K562 (cell line): ENCODE results near the gene ALOX12B. TPM values are rescaled to one million over a fixed set of nuclear protein-coding genes. Genes with fewer than 3 reads are reported as not detected.

Experiments used
- ATAC-seq: fragments of 200-7000 bp; cut with Tn5 transposase; 3 replicates; pipeline ENCODE4 v1.9.1; 2020; ENCODE audit warnings: moderate library complexity
- BruUV-seq: library from RNA; stranded (reverse); fragments of 400-500 nt; replicated peaks from 2 replicates; lab custom pipeline; 2021; lab: Mats Ljungman, UMichigan
- CTCF ChIA-PET: fragments of 300-600 bp; formaldehyde crosslinking; extraction: SDS; loops from one replicate; lab custom pipeline; 2021; ENCODE audit warnings: low intra/inter-chr PET ratio; lab: Yijun Ruan, JAX
- POLR2A ChIA-PET: fragments of 300-600, 350-650 bp; sonication (Branson Sonifier 250); formaldehyde crosslinking; extraction: SDS; loops from one replicate; lab custom pipeline; 2021; ENCODE audit warnings: antibody characterized with exemption, inconsistent platforms; lab: Yijun Ruan, JAX
- DNase-seq, 4 experiments: peaks; one replicate each; pipeline versions ENCODE4 v3.0.0 to v3.0.0-alpha.2; 2011 to 2018; ENCODE audit warnings: low spot score in 3 of 4, mixed read lengths in 3 of 4; ENCODE audit errors: extremely low read depth in 1 of 4
- FAIRE-seq: peaks from 2 replicates; lab custom pipeline; 2011; peaks lifted over from hg19 to GRCh38; lab: Jason Lieb, UNC
- H2AFZ ChIP-seq: 2 replicates; pipeline ENCODE4 v1.6.0; 2011; ENCODE audit warnings: low read depth, low read length, control low read depth, inconsistent platforms
- H3K27ac ChIP-seq: fragments of 200-600 bp; 3 replicates; pipeline ENCODE4 v1.8.0; 2011; ENCODE audit warnings: low read depth, mild to moderate bottlenecking, control low read depth, inconsistent platforms, low read length, moderate library complexity, mixed read lengths; ENCODE audit errors: extremely low read depth
- H3K27me3 ChIP-seq, 2 experiments: fragments of 300-600 bp in 1 of 2; 2 replicates in 1 of 2; 3 replicates in 1 of 2; pipeline versions ENCODE4 v1.6.0 to v1.8.0; 2011; ENCODE audit warnings: inconsistent platforms in 2 of 2, low read length in 2 of 2, mild to moderate bottlenecking in 1 of 2, mixed read lengths in 1 of 2, moderate library complexity in 1 of 2; ENCODE audit not compliant: control insufficient read depth in 2 of 2, insufficient read depth in 2 of 2
- H3K36me3 ChIP-seq: fragments of 300-600 bp; 3 replicates; pipeline ENCODE4 v1.8.0; 2011; ENCODE audit warnings: mild to moderate bottlenecking, low read length, inconsistent platforms; ENCODE audit not compliant: control insufficient read depth, insufficient read depth
- H3K4me1 ChIP-seq, 2 experiments: fragments of 200-600 bp in 1 of 2; replicated peaks in 1 of 2; 2 replicates in 1 of 2; 3 replicates in 1 of 2; pipeline versions ENCODE4 v1.5.1 to v1.8.0; 2011; ENCODE audit warnings: inconsistent platforms in 2 of 2, low read length in 2 of 2, mild to moderate bottlenecking in 1 of 2, mixed read lengths in 1 of 2, moderate library complexity in 1 of 2; ENCODE audit not compliant: control insufficient read depth in 2 of 2, insufficient read depth in 2 of 2
- H3K4me2 ChIP-seq: 2 replicates; pipeline ENCODE4 v1.6.1; 2011; ENCODE audit warnings: low read length, control low read depth, inconsistent platforms, mixed read lengths; ENCODE audit not compliant: insufficient read depth
- H3K4me3 ChIP-seq: fragments of 200-600 bp; sonication (generic), shearing (Covaris generic); 2 replicates; pipeline ENCODE4 v1.5.1; 2016; ENCODE audit warnings: control low read depth, inconsistent platforms
- H3K79me2 ChIP-seq: fragments of 200-600 bp; 3 replicates; pipeline ENCODE4 v1.8.0; 2011; ENCODE audit warnings: low read length, inconsistent platforms; ENCODE audit not compliant: control insufficient read depth, insufficient read depth
- H3K9ac ChIP-seq, 2 experiments: 2 replicates each; pipeline versions ENCODE4 v1.6.0 to v1.6.1; 2011; ENCODE audit warnings: low read depth in 2 of 2, low read length in 2 of 2, control low read depth in 1 of 2, inconsistent platforms in 1 of 2, mild to moderate bottlenecking in 1 of 2, mixed read lengths in 1 of 2; ENCODE audit not compliant: insufficient read depth in 1 of 2
- H3K9me1 ChIP-seq: one replicate; pipeline ENCODE4 v1.6.0; 2011; ENCODE audit warnings: inconsistent platforms, mild to moderate bottlenecking, low read length, moderate library complexity; ENCODE audit not compliant: control insufficient read depth, insufficient read depth
- H3K9me3 ChIP-seq: replicated peaks from 2 replicates; pipeline ENCODE4 v1.5.1; 2011; ENCODE audit warnings: low read depth, low read length, inconsistent platforms; ENCODE audit not compliant: control insufficient read depth, insufficient read depth
- H4K20me1 ChIP-seq: replicated peaks from 2 replicates; pipeline ENCODE4 v1.6.1; 2011; ENCODE audit warnings: low read length, inconsistent platforms, mixed read lengths; ENCODE audit not compliant: control insufficient read depth, insufficient read depth
- ARID1B ChIP-seq: fragments of 450-650 bp; IDR thresholded peaks from 2 replicates; pipeline ENCODE4 v1.6.1; 2016; ENCODE audit warnings: antibody characterized with exemption, mild to moderate bottlenecking, inconsistent platforms
- BCL6 ChIP-seq: fragments of 250-450 bp; sonication (Bioruptor Pico); IDR thresholded peaks from 2 replicates; pipeline ENCODE4 v1.4.0; 2020
- BRD4 ChIP-seq: fragments of 200-600 bp; sonication (generic); IDR thresholded peaks from 2 replicates; pipeline ENCODE4 v1.6.1; 2017; ENCODE audit warnings: inconsistent platforms
- DIDO1 ChIP-seq: fragments of 450-650 bp; IDR thresholded peaks from 2 replicates; pipeline ENCODE4 v1.6.1; 2016; ENCODE audit warnings: low read depth, missing biosample characterization, missing genetic modification characterization
- MLX ChIP-seq, 2 experiments: fragments of 450-650 bp in 1 of 2; sonication (generic) in 1 of 2; formaldehyde crosslinking; conservative IDR thresholded peaks; 2 replicates each; pipeline versions ENCODE4 v1.4.0 to v1.8.1; 2020 to 2022; ENCODE audit warnings: mild to moderate bottlenecking in 1 of 2, missing genetic modification reagents in 1 of 2
- MTA1 ChIP-seq: fragments of 450-650 bp; IDR thresholded peaks from 2 replicates; pipeline ENCODE4 v1.6.1; 2017; ENCODE audit warnings: borderline replicate concordance
- POLR3G ChIP-seq: IDR thresholded peaks from 2 replicates; pipeline ENCODE4 v1.6.1; 2011; ENCODE audit not compliant: insufficient read length, insufficient replicate concordance; ENCODE audit errors: extremely low read depth
- SMARCC2 ChIP-seq: fragments of 450-650 bp; IDR thresholded peaks from 2 replicates; pipeline ENCODE4 v1.6.1; 2017; ENCODE audit warnings: antibody characterized with exemption, moderate library complexity, mild to moderate bottlenecking, low read depth
- TEAD1 ChIP-seq, 2 experiments: fragments of 450-650 bp in 1 of 2; sonication (generic) in 1 of 2; formaldehyde crosslinking; IDR thresholded peaks; 2 replicates each; pipeline versions ENCODE4 v1.4.0 to v1.8.0; 2020 to 2022; ENCODE audit warnings: mild to moderate bottlenecking in 2 of 2, missing genetic modification reagents in 1 of 2
- ZNF143 ChIP-seq: sonication (generic); formaldehyde crosslinking; IDR thresholded peaks from 2 replicates; pipeline ENCODE4 v1.9.0; 2022; ENCODE audit warnings: mild to moderate bottlenecking, missing genetic modification reagents
- ZNF24 ChIP-seq: fragments of 450-650 bp; IDR thresholded peaks from 2 replicates; pipeline ENCODE4 v1.6.1; 2016
- ZNF584 ChIP-seq: fragments of 200-800 bp; sonication (Bioruptor generic); IDR thresholded peaks from 2 replicates; pipeline ENCODE4 v1.6.1; 2016; ENCODE audit warnings: low read depth, mild to moderate bottlenecking, missing genetic modification characterization, missing compliant biosample characterization
- ZNF77 ChIP-seq: fragments of 250-450 bp; sonication (Bioruptor Pico); IDR thresholded peaks from 2 replicates; pipeline ENCODE4 v1.5.0; 2020
- WGBS: fragments of 100-300 bp; shearing (Covaris generic); methylation state at CpG from one replicate; pipeline ENCODE4 v1.1.6; 2016; ENCODE audit warnings: low coverage, mixed read lengths; ENCODE audit not compliant: insufficient coverage; ENCODE audit errors: missing lambda C conversion rate; 5-methylcytosine and 5-hydroxymethylcytosine counted together
- in situ Hi-C: fragments of 300-500 bp; cut with MboI; formaldehyde crosslinking; loops from 4 replicates; pipeline ENCODE4 v1.15.0; 2018; ENCODE audit warnings: inconsistent platforms, mixed read lengths
- intact Hi-C: fragments of 100-400 bp; cut with micrococcal nuclease; formaldehyde crosslinking; loops from 2 replicates; pipeline ENCODE4 v1.14.2; 2022
- polyA plus RNA-seq, 8 experiments: library from polyadenylated mRNA; depleted of rRNA in 4 of 8; stranded (reverse) in 5 of 8; unstranded in 3 of 8; fragments of >200 nt; fragmentation: Nextera tagmentation in 2 of 8; fragmentation: Illumina TruSeq in 1 of 8; extraction: Ambion mirVana in 2 of 8; extraction: Trizol in 1 of 8; gene quantifications; 2 replicates each; pipeline versions ENCODE4 v1.2.1 to v1.2.3, GENCODE V29; 2011 to 2014; ENCODE audit warnings: inconsistent platforms in 1 of 8, missing spikeins in 1 of 8
- total RNA-seq, 7 experiments: library from RNA; depleted of rRNA in 6 of 7; stranded (reverse); fragments of >200 nt in 6 of 7; fragmentation: Illumina TruSeq in 2 of 7; extraction: Trizol in 2 of 7; gene quantifications; 2 replicates each; pipeline versions ENCODE4 v1.2.1 to v1.2.3, GENCODE V29; 2011 to 2021; ENCODE audit warnings: low replicate concordance in 1 of 7
- TF ChIP-seq, protein P1 (sequence below): conservative IDR thresholded peaks from 2 replicates; pipeline ENCODE4 v1.6.1; 2011; ENCODE audit warnings: low read depth, mild to moderate bottlenecking, low read length; ENCODE audit not compliant: control insufficient read depth

Gene ALOX12B
- total and polyA plus RNA-seq, 9 of the 15 experiments (the other 6 are each of a cell fraction or from before 2014, with no cell fraction given) = not detected

GRCh38 chr17:8087952-8088230, 375 bp upstream of the ALOX12B start:
- DNase-seq (no peak), FAIRE-seq (no peak), ATAC-seq (no peak)
- WGBS = no CpG with 5 or more reads among the region's 5 CpGs
- no peak for TF ChIP-seq ZNF24
- TF ChIP-seq ZNF77 = no peak
- no peak for TF ChIP-seq DIDO1 (tag)
- TF ChIP-seq ARID1B = no peak
- TF ChIP-seq MTA1 = no peak
- TF ChIP-seq TEAD1 (CRISPR knock-in tag; IDR thresholded peaks at IDR 0.05) = no peak
- TF ChIP-seq SMARCC2 = no peak
- no peak for TF ChIP-seq BRD4
- TF ChIP-seq ZNF584 (CRISPR knock-in tag) = no peak
- TF ChIP-seq ZNF143 (CRISPR knock-in tag) = no peak
- no peak for TF ChIP-seq BCL6 (CRISPR knock-in tag)
- TF ChIP-seq, protein P1, sequence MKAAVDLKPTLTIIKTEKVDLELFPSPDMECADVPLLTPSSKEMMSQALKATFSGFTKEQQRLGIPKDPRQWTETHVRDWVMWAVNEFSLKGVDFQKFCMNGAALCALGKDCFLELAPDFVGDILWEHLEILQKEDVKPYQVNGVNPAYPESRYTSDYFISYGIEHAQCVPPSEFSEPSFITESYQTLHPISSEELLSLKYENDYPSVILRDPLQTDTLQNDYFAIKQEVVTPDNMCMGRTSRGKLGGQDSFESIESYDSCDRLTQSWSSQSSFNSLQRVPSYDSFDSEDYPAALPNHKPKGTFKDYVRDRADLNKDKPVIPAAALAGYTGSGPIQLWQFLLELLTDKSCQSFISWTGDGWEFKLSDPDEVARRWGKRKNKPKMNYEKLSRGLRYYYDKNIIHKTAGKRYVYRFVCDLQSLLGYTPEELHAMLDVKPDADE = no peak
- TF ChIP-seq MLX (CRISPR knock-in tag; conservative IDR thresholded peaks at IDR 0.05) = no peak
- no peak for TF ChIP-seq POLR3G
- no peaks in the 10 kb centered on the region for H3K79me2 ChIP-seq
- BruUV-seq = no TSS peak
- no peaks in the 10 kb centered on the region for H3K9me3 ChIP-seq
- H3K36me3 ChIP-seq = no peaks in the 10 kb centered on the region
- H3K9ac ChIP-seq = no peak overlapping the region
- peaks cover 3 to 28% of the 10 kb centered on the region in 2 experiments; a peak in 2 of 5 replicates for H3K27me3 ChIP-seq
- H3K4me3 ChIP-seq = no peak overlapping the region
- no peak overlapping the region for H3K4me2 ChIP-seq
- POLR2A ChIA-PET = interaction anchor here (0.7 kb wide), 1 partner anchor 39 kb away, joined by 4 read pairs; no protein-coding TSS in a partner anchor
- CTCF ChIA-PET = no interaction called here
- no peaks in the 10 kb centered on the region for H4K20me1 ChIP-seq
- H3K27ac ChIP-seq = no peak overlapping the region
- no peak overlapping the region for H2AFZ ChIP-seq
- H3K9me1 ChIP-seq = no peaks in the 10 kb centered on the region
- in situ Hi-C loops (no loop called here), intact Hi-C loops (no loop called here)
- H3K4me1 ChIP-seq = peaks cover 0 to 6% of the 10 kb centered on the region in 2 experiments; a peak in 4 of 5 replicates
